NOMO-1 treated with dmso at 0.1 percent for 144 hours (cell line): Measurements from ENCODE around the gene KRTAP10-1.
A peak's percentile ranks its signal among the peaks of the same experiment; 100 is the strongest.

Source experiments
- DNase-seq: peaks from one replicate; lab custom pipeline; 2025; ENCODE audit not compliant: unreplicated experiment; lab: John Stamatoyannopoulos, UW

KRTAP10-1 gene

GRCh38 chr21:44516342-44516741 is 23.7 kb downstream of the KRTAP10-1 start:
- no peak for DNase-seq

GRCh38 chr21:44515359-44516165 is 24.4 kb downstream of the KRTAP10-1 start:
- DNase-seq, result no peak

- DNase-seq, result no peak
Measured at GRCh38 chr21:44514746-44515358, 25.1 kb downstream of the KRTAP10-1 start.

GRCh38 chr21:44514218-44514520 is 25.8 kb downstream of the KRTAP10-1 start:
- DNase-seq, result no peak

GRCh38 chr21:44513389-44514217 is 26.4 kb downstream of the KRTAP10-1 start:
- no peak for DNase-seq

- no peak for DNase-seq
Measured at GRCh38 chr21:44512496-44513388, 27.3 kb downstream of the KRTAP10-1 start.

- no peak for DNase-seq
Measured at GRCh38 chr21:44511938-44512275, 28.1 kb downstream of the KRTAP10-1 start.

GRCh38 chr21:44511219-44511937 is 28.6 kb downstream of the KRTAP10-1 start:
- DNase-seq, result no peak

- peak; percentile 19 for DNase-seq
Measured at GRCh38 chr21:44510508-44511218, 29.3 kb downstream of the KRTAP10-1 start.

- no peak for DNase-seq
Measured at GRCh38 chr21:44510109-44510507, 29.9 kb downstream of the KRTAP10-1 start.

GRCh38 chr21:44509539-44509938 is 30.5 kb downstream of the KRTAP10-1 start:
- no peak for DNase-seq

- DNase-seq, result no peak
Measured at GRCh38 chr21:44508711-44509445, 31.1 kb downstream of the KRTAP10-1 start.

GRCh38 chr21:44508426-44508710 is 31.6 kb downstream of the KRTAP10-1 start:
- DNase-seq, result no peak

GRCh38 chr21:44507673-44508425 is 32.1 kb downstream of the KRTAP10-1 start:
- no peak for DNase-seq

- DNase-seq, result no peak
Measured at GRCh38 chr21:44506279-44507255, 33.4 kb downstream of the KRTAP10-1 start.

- DNase-seq, result no peak
Measured at GRCh38 chr21:44505673-44506278, 34.2 kb downstream of the KRTAP10-1 start.

- DNase-seq, result no peak
Measured at GRCh38 chr21:44503901-44504399, 36.0 kb downstream of the KRTAP10-1 start.
